ENCODE results near the gene ASB11. TPM values are rescaled to one million over a fixed set of nuclear protein-coding genes. Genes with fewer than 3 reads are reported as not detected.

ASB11 gene
- total RNA-seq (2022) (not detected in 2 replicates), Bru-seq, nascent RNA (percentile 12 among the genes with signal in this experiment), BruChase-seq, experiment 1, labeled RNA remaining after a 2-hour chase (percentile 3 among the genes with signal in this experiment), BruChase-seq, experiment 2, labeled RNA remaining after a 6-hour chase (percentile 3 among the genes with signal in this experiment)
- long read RNA-seq, result 0 reads

- Histone ChIP-seq H3K4me1 (no peaks in the 10 kb centered on the region), H3K27me3 (replicated peaks; ENCODE audit: control insufficient read depth, insufficient read depth, low read length) (no peaks in the 10 kb centered on the region), H3K9me3 (no peaks in the 10 kb centered on the region), H3K4me3 (ENCODE audit: low read depth, low read length) (no peak within 1 kb of the TSS), H3K36me3 (ENCODE audit: control insufficient read depth, insufficient read depth, low read length) (no peaks in the 10 kb centered on the region)
- Mint-ChIP-seq H3K9me3 (ENCODE audit: unreplicated experiment) (no peaks in the 10 kb centered on the region), H3K27me3 (ENCODE audit: insufficient read depth, unreplicated experiment) (no peaks in the 10 kb centered on the region), H3K4me1 (ENCODE audit: low read depth, unreplicated experiment) (no peaks in the 10 kb centered on the region), H3K4me3 (ENCODE audit: unreplicated experiment) (no peak within 1 kb of the TSS), H3K36me3 (ENCODE audit: insufficient read depth, unreplicated experiment) (no peaks in the 10 kb centered on the region), H3K27ac (ENCODE audit: unreplicated experiment) (no peak within 1 kb of the TSS)
- intact Hi-C loops (cut with micrococcal nuclease; ENCODE audit: unreplicated experiment), result no loop called here
- ChIA-PET POLR2A (no interaction called here), CTCF (no interaction called here)
- DNase-seq, result no peak
- BruUV-seq (replicated peaks), result no TSS peak
- no peak for TF ChIP-seq CTCF (IDR thresholded peaks at IDR 0.05; ENCODE audit: insufficient read depth in 1 of 2, low read depth in 1 of 2, low read length in 1 of 2, severe bottlenecking in 1 of 2, unreplicated experiment in 1 of 2)
Observed at GRCh38 chrX:15315509-15315908, at the start of gene ASB11. TSS of gene ASB11 (minus strand) at chrX:15315640. CDS start at chrX:15315605, 35 bp downstream.

- Mint-ChIP-seq H3K36me3 (ENCODE audit: insufficient read depth, unreplicated experiment) (no peaks in the 10 kb centered on the region), H3K27me3 (ENCODE audit: insufficient read depth, unreplicated experiment) (peaks cover 6% of the 10 kb centered on the region), H3K4me1 (ENCODE audit: low read depth, unreplicated experiment) (no peaks in the 10 kb centered on the region), H3K4me3 (ENCODE audit: unreplicated experiment) (no peak overlapping the region), H3K27ac (ENCODE audit: unreplicated experiment) (no peak overlapping the region), H3K9me3 (ENCODE audit: unreplicated experiment) (no peaks in the 10 kb centered on the region)
- no peaks in the 10 kb centered on the region for H3K36me3 ChIP-seq (ENCODE audit: control insufficient read depth, insufficient read depth, low read length)
- H3K4me3 ChIP-seq (ENCODE audit: low read depth, low read length), result no peak overlapping the region
- H3K4me1 ChIP-seq, result no peaks in the 10 kb centered on the region
- POLR2A ChIA-PET, result no interaction called here
- no peak for DNase-seq
- no peaks in the 10 kb centered on the region for H3K27me3 ChIP-seq (replicated peaks; ENCODE audit: control insufficient read depth, insufficient read depth, low read length)
- no TSS peak for BruUV-seq (replicated peaks)
- no peaks in the 10 kb centered on the region for H3K9me3 ChIP-seq
- intact Hi-C loops (cut with micrococcal nuclease; ENCODE audit: unreplicated experiment), result no loop called here
- TF ChIP-seq CTCF (IDR thresholded peaks at IDR 0.05; ENCODE audit: insufficient read depth in 1 of 2, low read depth in 1 of 2, low read length in 1 of 2, severe bottlenecking in 1 of 2, unreplicated experiment in 1 of 2), result no peak
- CTCF ChIA-PET, result no interaction called here
Observed at GRCh38 chrX:15359701-15360100, 44.3 kb upstream of the ASB11 start.

- no peak for DNase-seq
- no peaks in the 10 kb centered on the region for H3K4me1 ChIP-seq
- Mint-ChIP-seq H3K36me3 (ENCODE audit: insufficient read depth, unreplicated experiment) (no peaks in the 10 kb centered on the region), H3K27me3 (ENCODE audit: insufficient read depth, unreplicated experiment) (peaks cover 4% of the 10 kb centered on the region), H3K4me3 (ENCODE audit: unreplicated experiment) (no peak overlapping the region), H3K27ac (ENCODE audit: unreplicated experiment) (no peak overlapping the region), H3K4me1 (ENCODE audit: low read depth, unreplicated experiment) (no peaks in the 10 kb centered on the region), H3K9me3 (ENCODE audit: unreplicated experiment) (no peaks in the 10 kb centered on the region)
- ChIA-PET POLR2A (no interaction called here), CTCF (no interaction called here)
- no peaks in the 10 kb centered on the region for H3K36me3 ChIP-seq (ENCODE audit: control insufficient read depth, insufficient read depth, low read length)
- no peak overlapping the region for H3K4me3 ChIP-seq (ENCODE audit: low read depth, low read length)
- TF ChIP-seq CTCF (IDR thresholded peaks at IDR 0.05; ENCODE audit: insufficient read depth in 1 of 2, low read depth in 1 of 2, low read length in 1 of 2, severe bottlenecking in 1 of 2, unreplicated experiment in 1 of 2), result no peak
- BruUV-seq (replicated peaks), result no TSS peak
- H3K27me3 ChIP-seq (replicated peaks; ENCODE audit: control insufficient read depth, insufficient read depth, low read length), result no peaks in the 10 kb centered on the region
- intact Hi-C loops (cut with micrococcal nuclease; ENCODE audit: unreplicated experiment), result no loop called here
- H3K9me3 ChIP-seq, result no peaks in the 10 kb centered on the region
Observed at GRCh38 chrX:15358533-15358932, 43.1 kb upstream of the ASB11 start.
